ENCODE measurements around the gene HARS1.

HARS1 gene

DNA sequence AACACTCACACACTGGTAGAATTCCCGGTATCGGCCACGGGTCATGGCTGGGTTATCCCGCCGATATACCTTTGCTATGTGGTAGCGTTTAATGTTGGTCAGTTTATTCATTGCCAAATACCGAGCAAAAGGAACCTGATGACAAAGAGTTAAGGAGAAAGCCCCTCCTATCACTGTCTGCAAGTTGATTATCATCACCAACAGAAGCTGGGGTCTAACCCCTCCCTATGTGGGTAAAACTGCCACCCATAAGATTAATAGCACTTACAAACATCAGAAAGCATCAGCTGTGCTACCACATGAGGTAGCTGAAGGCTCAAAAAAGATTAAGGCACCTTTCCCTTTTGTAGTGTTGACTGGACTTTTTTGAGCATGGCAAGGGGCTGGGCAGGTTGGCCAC, 12.2 kb downstream of the HARS1 start:
- Histone ChIP-seq H3K36me3 (peaks cover 60 to 100% (median 84%) of the 10 kb centered on the region in 3 donors), H3K4me3 (no peak overlapping the region), H3K27me3 (no peaks in the 10 kb centered on the region), H3K9me3 (no peaks in the 10 kb centered on the region), H3K4me1 (no peaks in the 10 kb centered on the region), H3K27ac (no peak overlapping the region)
- intact Hi-C loops (cut with DNase I; ENCODE audit: low total_unique reads) = no loop called here
- no peak for DNase-seq
- TF ChIP-seq, protein P1, sequence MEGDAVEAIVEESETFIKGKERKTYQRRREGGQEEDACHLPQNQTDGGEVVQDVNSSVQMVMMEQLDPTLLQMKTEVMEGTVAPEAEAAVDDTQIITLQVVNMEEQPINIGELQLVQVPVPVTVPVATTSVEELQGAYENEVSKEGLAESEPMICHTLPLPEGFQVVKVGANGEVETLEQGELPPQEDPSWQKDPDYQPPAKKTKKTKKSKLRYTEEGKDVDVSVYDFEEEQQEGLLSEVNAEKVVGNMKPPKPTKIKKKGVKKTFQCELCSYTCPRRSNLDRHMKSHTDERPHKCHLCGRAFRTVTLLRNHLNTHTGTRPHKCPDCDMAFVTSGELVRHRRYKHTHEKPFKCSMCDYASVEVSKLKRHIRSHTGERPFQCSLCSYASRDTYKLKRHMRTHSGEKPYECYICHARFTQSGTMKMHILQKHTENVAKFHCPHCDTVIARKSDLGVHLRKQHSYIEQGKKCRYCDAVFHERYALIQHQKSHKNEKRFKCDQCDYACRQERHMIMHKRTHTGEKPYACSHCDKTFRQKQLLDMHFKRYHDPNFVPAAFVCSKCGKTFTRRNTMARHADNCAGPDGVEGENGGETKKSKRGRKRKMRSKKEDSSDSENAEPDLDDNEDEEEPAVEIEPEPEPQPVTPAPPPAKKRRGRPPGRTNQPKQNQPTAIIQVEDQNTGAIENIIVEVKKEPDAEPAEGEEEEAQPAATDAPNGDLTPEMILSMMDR (IDR thresholded peaks at IDR 0.05) = no peak

DNA sequence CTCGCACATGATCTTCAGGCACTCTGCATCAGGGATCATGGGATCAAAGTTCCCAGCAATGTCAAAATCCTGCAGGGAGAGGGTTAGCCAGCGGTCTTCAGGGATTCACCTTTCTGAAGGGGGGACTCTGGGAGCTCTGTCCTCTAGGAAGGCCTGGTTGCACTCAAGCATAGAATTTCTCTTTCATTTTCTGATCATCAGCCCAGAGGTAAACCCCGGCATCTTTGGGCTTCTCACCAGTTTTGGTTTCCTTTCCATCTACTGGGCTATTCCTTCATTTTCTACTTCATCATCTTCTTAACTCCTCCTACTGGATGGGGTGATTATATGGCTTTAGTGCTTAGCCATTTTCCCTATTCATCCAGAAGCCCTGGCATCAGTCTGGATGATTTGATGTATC, 13.2 kb downstream of the HARS1 start:
- H3K36me3 ChIP-seq = peaks cover 65 to 100% (median 82%) of the 10 kb centered on the region in 3 donors
- DNase-seq = no peak
- H3K4me3 ChIP-seq = no peak overlapping the region
- no peak overlapping the region for H3K27ac ChIP-seq
- no peaks in the 10 kb centered on the region for H3K27me3 ChIP-seq
- no peaks in the 10 kb centered on the region for H3K4me1 ChIP-seq
- TF ChIP-seq, protein P1 (IDR thresholded peaks at IDR 0.05) = no peak
- H3K9me3 ChIP-seq = no peaks in the 10 kb centered on the region
- intact Hi-C loops (cut with DNase I; ENCODE audit: low total_unique reads) = no loop called here

DNA sequence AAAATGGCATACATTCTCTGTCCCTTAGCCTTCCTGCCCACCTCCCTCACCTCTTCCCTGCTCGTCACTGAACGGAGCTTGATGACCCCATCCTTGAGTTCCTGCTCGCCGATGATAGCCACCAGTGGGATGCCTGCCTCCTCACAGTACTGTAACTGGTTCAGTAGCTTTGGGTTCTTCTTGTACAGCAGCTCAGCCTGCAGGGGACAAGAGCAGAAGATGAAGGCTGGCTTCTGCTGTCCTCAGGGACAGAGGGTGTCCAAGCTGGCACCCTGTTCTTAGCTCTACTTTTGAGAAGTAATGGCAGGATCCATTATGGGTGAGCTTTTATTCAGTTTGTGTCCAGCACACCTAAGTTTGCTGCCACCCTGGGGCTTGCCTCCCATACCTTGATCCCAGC, 16.5 kb downstream of the HARS1 start:
- Histone ChIP-seq H3K36me3 (peaks cover 52 to 97% (median 67%) of the 10 kb centered on the region in 3 donors), H3K4me3 (no peak overlapping the region), H3K9me3 (no peaks in the 10 kb centered on the region), H3K27me3 (no peaks in the 10 kb centered on the region), H3K27ac (no peak overlapping the region), H3K4me1 (peaks cover 0 to 6% (median 0%) of the 10 kb centered on the region in 4 donors)
- no peak for DNase-seq
- intact Hi-C loops (cut with DNase I; ENCODE audit: low total_unique reads) = no loop called here
- TF ChIP-seq, protein P1 (IDR thresholded peaks at IDR 0.05) = no peak

DNA sequence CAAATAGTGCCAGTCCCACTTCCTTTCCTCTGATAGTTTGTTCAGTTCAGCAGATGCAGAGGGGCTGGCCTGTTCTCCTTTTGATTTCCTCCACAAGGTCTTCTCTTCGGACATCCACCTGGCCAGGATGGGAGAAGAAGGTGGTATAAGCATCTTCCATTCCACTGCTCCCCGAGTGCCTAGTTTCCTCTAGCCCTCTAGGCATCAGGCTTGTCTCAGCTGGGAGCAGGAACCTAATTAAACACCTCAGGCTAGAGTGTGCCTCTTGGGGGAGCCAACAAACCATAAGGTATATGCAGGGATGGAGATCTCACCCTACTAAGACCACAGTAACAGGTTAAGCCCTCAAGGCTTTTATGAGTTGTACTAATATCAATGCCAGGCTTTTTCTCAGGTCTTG, 17.0 kb downstream of the HARS1 start:
- intact Hi-C loops (cut with DNase I; ENCODE audit: low total_unique reads) = no loop called here
- peaks cover 0 to 6% (median 0%) of the 10 kb centered on the region in 4 donors for H3K4me1 ChIP-seq
- H3K36me3 ChIP-seq = peaks cover 52 to 97% (median 67%) of the 10 kb centered on the region in 3 donors
- no peaks in the 10 kb centered on the region for H3K27me3 ChIP-seq
- TF ChIP-seq, protein P1 (IDR thresholded peaks at IDR 0.05) = no peak
- no peaks in the 10 kb centered on the region for H3K9me3 ChIP-seq
- H3K27ac ChIP-seq = no peak overlapping the region
- no peak overlapping the region for H3K4me3 ChIP-seq
- DNase-seq = no peak

DNA sequence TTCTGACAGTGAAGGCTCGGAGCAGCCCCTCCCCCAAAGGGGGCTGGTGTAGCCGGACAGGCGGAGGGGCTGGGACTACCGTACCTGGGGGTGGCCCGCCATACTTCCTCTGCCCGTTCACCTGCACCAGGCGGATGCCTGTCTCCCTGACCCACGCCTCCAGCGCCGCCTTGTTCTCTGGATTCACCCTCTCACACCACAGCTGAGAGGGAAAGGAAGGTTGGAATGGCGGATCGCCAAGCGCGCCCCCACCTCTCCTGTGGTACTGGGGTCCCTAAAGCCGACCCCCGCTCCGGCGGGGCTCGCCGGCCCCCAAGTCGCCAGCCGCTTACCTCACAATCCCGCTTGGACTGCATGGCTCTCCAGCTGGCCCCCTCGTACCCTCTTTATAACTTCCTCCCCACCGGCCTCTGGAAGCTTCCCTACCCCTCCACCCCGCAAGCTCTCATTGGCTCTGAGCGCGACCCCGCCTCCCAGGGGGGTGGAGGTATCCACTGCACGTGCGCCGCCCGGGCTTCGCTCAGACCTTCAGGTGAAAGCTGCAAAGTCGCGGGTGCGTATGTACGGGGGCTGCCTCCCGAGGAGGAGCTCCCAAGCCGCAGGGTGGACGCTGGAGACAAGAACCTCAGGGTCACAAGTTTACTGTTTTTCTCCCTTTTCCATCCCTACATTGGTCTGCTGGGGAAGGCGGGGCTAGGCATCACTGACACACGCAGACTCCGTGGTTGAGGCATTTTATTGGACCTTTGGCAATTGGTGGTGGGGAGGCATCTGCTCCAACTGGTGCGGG, 17.8 kb downstream of the HARS1 start, which contains the start of gene DND1:
Gene DND1, minus strand, starts transcription at position 390 of the 790 bp plus-strand sequence. Its CDS starts 34 bp downstream, at position 356.
- Histone ChIP-seq H3K9me3 (no peaks in the 10 kb centered on the region), H3K36me3 (peaks cover 49 to 97% (median 71%) of the 10 kb centered on the region in 3 donors), H3K27me3 (no peaks in the 10 kb centered on the region), H3K27ac (no peak within 1 kb of the TSS), H3K4me3 (peak within 1 kb of the TSS in 1 of 2 donors; percentile 13), H3K4me1 (peaks cover 0 to 6% (median 0%) of the 10 kb centered on the region in 4 donors)
- no peak for DNase-seq
- TF ChIP-seq, protein P1 (IDR thresholded peaks at IDR 0.05) = no peak
- intact Hi-C loops (cut with DNase I; ENCODE audit: low total_unique reads) = no loop called here

All from tibial artery (tissue), 4 donors.